A673 (cell line): Measurements from ENCODE around the gene LARGE1. TPM values are rescaled to one million over a fixed set of nuclear protein-coding genes. Genes with fewer than 3 reads are reported as not detected.

ENCODE experiments used
- BruUV-seq: library from RNA; stranded (reverse); fragments of 400-500 nt; replicated peaks from 2 replicates; lab custom pipeline; 2021; lab: Mats Ljungman, UMichigan
- CTCF ChIA-PET: fragments of 300-600 bp; sonication (Branson Sonifier 250); formaldehyde crosslinking; loops from one replicate; lab custom pipeline; 2022; ENCODE audit warnings: antibody characterized with exemption; lab: Charles Lee
- POLR2A ChIA-PET: fragments of 300-600 bp; sonication (Branson Sonifier 250); formaldehyde crosslinking; loops from one replicate; lab custom pipeline; 2022; ENCODE audit warnings: antibody characterized with exemption; ENCODE audit not compliant: low non-redundant PET; lab: Charles Lee
- DNase-seq: peaks from one replicate; pipeline ENCODE4 v3.0.0-alpha.2; 2015; ENCODE audit warnings: low spot score
- H3K27ac ChIP-seq: fragments of 200-600 bp; sonication (generic); 2 replicates; pipeline ENCODE4 v1.5.1; 2016; ENCODE audit warnings: mixed run types, low read depth, mild to moderate bottlenecking, mixed read lengths, antibody characterized with exemption, low read length; ENCODE audit not compliant: poor library complexity, severe bottlenecking
- H3K27me3 ChIP-seq: fragments of 200-600 bp; sonication (generic); replicated peaks from 2 replicates; pipeline ENCODE4 v1.6.1; 2017; ENCODE audit warnings: mixed run types, low read depth, mild to moderate bottlenecking, mixed read lengths, antibody characterized with exemption, low read length; ENCODE audit not compliant: insufficient read depth, poor library complexity
- H3K36me3 ChIP-seq: fragments of 200-600 bp; sonication (generic); 2 replicates; pipeline ENCODE4 v1.6.1; 2016; ENCODE audit warnings: mixed run types, mild to moderate bottlenecking, mixed read lengths, antibody characterized with exemption, low read length; ENCODE audit not compliant: insufficient read depth, poor library complexity, severe bottlenecking
- H3K4me1 ChIP-seq: fragments of 200-600 bp; sonication (generic); 2 replicates; pipeline ENCODE4 v1.6.1; 2017; ENCODE audit warnings: mixed run types, mild to moderate bottlenecking, mixed read lengths, antibody characterized with exemption, low read length; ENCODE audit not compliant: insufficient read depth, poor library complexity, severe bottlenecking
- H3K4me3 ChIP-seq: fragments of 200-600 bp; sonication (generic); 2 replicates; pipeline ENCODE4 v1.5.1; 2016; ENCODE audit warnings: low read depth, mixed run types, mild to moderate bottlenecking, mixed read lengths, low read length; ENCODE audit not compliant: poor library complexity, severe bottlenecking
- H3K9me3 ChIP-seq: fragments of 200-600 bp; sonication (generic); 2 replicates; pipeline ENCODE4 v1.6.1; 2016; ENCODE audit warnings: mixed run types, low read depth, mild to moderate bottlenecking, mixed read lengths, antibody characterized with exemption, low read length; ENCODE audit not compliant: poor library complexity, severe bottlenecking
- CTCF ChIP-seq: fragments of 300-800, 200-600 bp; sonication (generic); conservative IDR thresholded peaks from 2 replicates; pipeline ENCODE4 v1.5.1; 2017; ENCODE audit warnings: low read depth, mild to moderate bottlenecking, antibody characterized with exemption, low read length, moderate library complexity, mixed read lengths
- EZH2 ChIP-seq: fragments of 200-600 bp; sonication (generic); IDR thresholded peaks from 2 replicates; pipeline ENCODE4 v1.6.1; 2017; ENCODE audit warnings: borderline replicate concordance, low read depth, mild to moderate bottlenecking, mixed read lengths, antibody characterized with exemption, low read length; ENCODE audit not compliant: poor library complexity, severe bottlenecking
- intact Hi-C: fragments of 100-400 bp; cut with micrococcal nuclease; formaldehyde crosslinking; loops from one replicate; pipeline ENCODE4 v1.10.0; 2022; ENCODE audit not compliant: unreplicated experiment
- total RNA-seq: library from RNA; stranded (reverse); gene quantifications from 2 replicates; pipeline ENCODE4 v1.2.3, GENCODE V29; 2021

The LARGE1 gene
- total RNA-seq, 1 experiment from 2014 or later: not detected

- Histone ChIP-seq H3K27ac (no peak overlapping the region), H3K27me3 (no peaks in the 10 kb centered on the region), H3K36me3 (no peaks in the 10 kb centered on the region), H3K4me3 (no peak overlapping the region), H3K9me3 (peaks cover 17% of the 10 kb centered on the region), H3K4me1 (no peaks in the 10 kb centered on the region)
- TF ChIP-seq CTCF (no peak), EZH2 (no peak)
- BruUV-seq: no TSS peak
- POLR2A ChIA-PET: no interaction called here
- CTCF ChIA-PET: no interaction called here
- intact Hi-C loops: no loop called here
- no peak for DNase-seq
Measured at GRCh38 chr22:33952776-33953175, 32.5 kb upstream of the LARGE1 start.

DNA sequence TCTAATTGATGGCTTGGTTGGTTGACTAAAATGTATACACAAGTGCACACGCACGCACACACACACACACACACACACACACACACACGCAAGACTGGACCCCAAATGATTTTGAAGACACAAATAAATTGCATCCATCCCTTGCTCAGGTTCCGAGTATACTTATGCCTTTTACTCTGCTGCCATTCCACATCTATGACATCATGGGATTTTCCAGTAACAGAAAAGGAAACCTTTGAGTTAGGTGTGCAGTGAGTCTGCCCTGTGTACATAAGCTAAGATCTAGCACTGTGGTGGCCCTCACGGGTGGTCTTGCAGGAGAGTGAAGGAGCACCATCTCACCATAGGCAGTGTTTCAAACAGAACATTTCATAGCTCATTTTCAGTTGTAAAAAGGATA, 20.5 kb upstream of the LARGE1 start:
- Histone ChIP-seq H3K4me1 (no peaks in the 10 kb centered on the region), H3K27me3 (no peaks in the 10 kb centered on the region), H3K9me3 (peaks cover 28% of the 10 kb centered on the region), H3K27ac (no peak overlapping the region), H3K4me3 (no peak overlapping the region), H3K36me3 (no peaks in the 10 kb centered on the region)
- intact Hi-C loops: no loop called here
- ChIA-PET CTCF (interaction anchor here (0.5 kb wide), 1 partner anchor 925 kb away, joined by 4 read pairs; no protein-coding TSS in a partner anchor), POLR2A (no interaction called here)
- no TSS peak for BruUV-seq
- TF ChIP-seq CTCF (no peak), EZH2 (no peak)
- no peak for DNase-seq

- ChIA-PET POLR2A (no interaction called here), CTCF (no interaction called here)
- peaks cover 7% of the 10 kb centered on the region for H3K9me3 ChIP-seq
- intact Hi-C loops: no loop called here
- no peak for DNase-seq
- no peaks in the 10 kb centered on the region for H3K4me1 ChIP-seq
- TF ChIP-seq EZH2 (no peak), CTCF (no peak)
- no peaks in the 10 kb centered on the region for H3K27me3 ChIP-seq
- no peaks in the 10 kb centered on the region for H3K36me3 ChIP-seq
- no peak overlapping the region for H3K27ac ChIP-seq
- no TSS peak for BruUV-seq
- no peak overlapping the region for H3K4me3 ChIP-seq
Measured at GRCh38 chr22:33932997-33933396, 12.7 kb upstream of the LARGE1 start.
